Measurements from ENCODE around the gene MAGI2. TPM values are rescaled to one million over a fixed set of nuclear protein-coding genes. Genes with fewer than 3 reads are reported as not detected.

The MAGI2 gene
- 2.5 and 5.1 TPM in 2 replicates for total RNA-seq

DNA sequence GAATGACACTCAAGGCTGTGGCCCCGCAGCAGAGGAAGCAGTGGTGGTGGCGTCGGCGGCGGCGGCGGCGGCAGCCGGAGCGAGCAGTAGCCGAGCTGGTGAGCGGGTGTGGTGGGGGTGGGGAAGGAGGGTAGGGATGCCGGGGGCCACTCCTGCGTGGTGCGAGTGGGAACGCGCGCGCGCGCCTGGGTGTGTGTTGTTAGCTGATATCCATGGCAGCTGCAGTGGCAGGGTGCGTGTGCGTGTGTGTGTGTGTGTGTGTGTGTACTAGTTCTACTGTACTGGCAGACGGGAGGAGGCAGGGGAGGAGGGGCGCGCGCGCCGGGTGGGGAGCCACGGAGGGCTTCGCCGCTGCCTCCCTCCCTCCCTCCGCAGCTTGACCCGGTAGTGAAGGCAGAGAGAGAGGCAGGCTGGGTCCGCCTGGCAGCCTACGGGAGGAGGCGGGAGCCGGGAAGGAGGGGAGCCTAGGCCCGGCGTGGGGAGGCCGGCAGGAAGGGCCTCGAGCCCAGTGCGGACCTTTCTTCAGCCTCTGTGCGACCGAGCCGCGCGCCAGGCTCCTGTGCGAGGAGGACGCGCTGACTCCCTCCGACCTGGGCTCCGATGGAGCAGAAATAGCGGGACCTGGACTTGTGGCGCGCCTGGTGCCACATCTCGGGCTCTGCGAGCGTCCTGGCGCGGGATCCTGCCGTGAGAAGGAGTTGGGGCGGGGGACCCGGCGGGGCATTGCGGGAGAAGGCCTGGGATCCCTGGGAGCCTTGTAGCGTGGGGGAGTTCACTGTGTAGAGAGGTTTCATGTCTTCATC is at the start of gene MAGI2:
Gene MAGI2, minus strand, starts transcription at position 110 of the 803 bp plus-strand sequence. CDS start 347 bp downstream, outside the sequence.
- TF ChIP-seq, protein P1, sequence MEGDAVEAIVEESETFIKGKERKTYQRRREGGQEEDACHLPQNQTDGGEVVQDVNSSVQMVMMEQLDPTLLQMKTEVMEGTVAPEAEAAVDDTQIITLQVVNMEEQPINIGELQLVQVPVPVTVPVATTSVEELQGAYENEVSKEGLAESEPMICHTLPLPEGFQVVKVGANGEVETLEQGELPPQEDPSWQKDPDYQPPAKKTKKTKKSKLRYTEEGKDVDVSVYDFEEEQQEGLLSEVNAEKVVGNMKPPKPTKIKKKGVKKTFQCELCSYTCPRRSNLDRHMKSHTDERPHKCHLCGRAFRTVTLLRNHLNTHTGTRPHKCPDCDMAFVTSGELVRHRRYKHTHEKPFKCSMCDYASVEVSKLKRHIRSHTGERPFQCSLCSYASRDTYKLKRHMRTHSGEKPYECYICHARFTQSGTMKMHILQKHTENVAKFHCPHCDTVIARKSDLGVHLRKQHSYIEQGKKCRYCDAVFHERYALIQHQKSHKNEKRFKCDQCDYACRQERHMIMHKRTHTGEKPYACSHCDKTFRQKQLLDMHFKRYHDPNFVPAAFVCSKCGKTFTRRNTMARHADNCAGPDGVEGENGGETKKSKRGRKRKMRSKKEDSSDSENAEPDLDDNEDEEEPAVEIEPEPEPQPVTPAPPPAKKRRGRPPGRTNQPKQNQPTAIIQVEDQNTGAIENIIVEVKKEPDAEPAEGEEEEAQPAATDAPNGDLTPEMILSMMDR (IDR thresholded peaks at IDR 0.05; ENCODE audit: insufficient read depth, low read length, poor library complexity, severe bottlenecking), result no peak
- Histone ChIP-seq H3K27me3 (ENCODE audit: control insufficient read depth, insufficient read depth, low read length) (no peaks in the 10 kb centered on the region), H3K36me3 (ENCODE audit: control insufficient read depth, insufficient read depth, low read length) (no peaks in the 10 kb centered on the region), H3K4me3 (ENCODE audit: low read depth, low read length) (peak within 1 kb of the TSS; percentile 74)
- DNase-seq (ENCODE audit: low read depth), result no peak

DNA sequence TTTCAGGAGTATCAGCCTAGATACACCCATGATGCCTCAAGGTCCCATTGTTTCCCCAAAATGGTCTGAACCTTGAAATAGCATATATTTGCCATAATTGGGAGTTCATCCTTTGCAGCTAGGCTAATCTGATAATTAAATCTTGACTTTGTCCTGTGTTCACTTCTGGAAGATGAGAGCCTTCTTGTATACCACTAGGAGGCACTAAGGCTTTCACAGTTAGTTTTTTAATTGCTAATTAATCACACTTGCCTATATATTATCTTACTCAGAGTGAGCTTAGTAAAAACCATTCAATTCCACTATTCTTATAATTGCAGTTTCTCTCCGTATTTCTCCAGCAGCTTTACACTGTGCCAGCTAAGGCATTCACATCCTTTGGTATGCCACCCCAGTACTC is 48.7 kb upstream of the MAGI2 start:
- Histone ChIP-seq H3K27me3 (ENCODE audit: control insufficient read depth, insufficient read depth, low read length) (no peaks in the 10 kb centered on the region), H3K4me3 (ENCODE audit: low read depth, low read length) (no peak overlapping the region), H3K36me3 (ENCODE audit: control insufficient read depth, insufficient read depth, low read length) (no peaks in the 10 kb centered on the region)
- DNase-seq (ENCODE audit: low read depth), result no peak
- TF ChIP-seq, protein P1 (IDR thresholded peaks at IDR 0.05; ENCODE audit: insufficient read depth, low read length, poor library complexity, severe bottlenecking), result peak; percentile 7

DNA sequence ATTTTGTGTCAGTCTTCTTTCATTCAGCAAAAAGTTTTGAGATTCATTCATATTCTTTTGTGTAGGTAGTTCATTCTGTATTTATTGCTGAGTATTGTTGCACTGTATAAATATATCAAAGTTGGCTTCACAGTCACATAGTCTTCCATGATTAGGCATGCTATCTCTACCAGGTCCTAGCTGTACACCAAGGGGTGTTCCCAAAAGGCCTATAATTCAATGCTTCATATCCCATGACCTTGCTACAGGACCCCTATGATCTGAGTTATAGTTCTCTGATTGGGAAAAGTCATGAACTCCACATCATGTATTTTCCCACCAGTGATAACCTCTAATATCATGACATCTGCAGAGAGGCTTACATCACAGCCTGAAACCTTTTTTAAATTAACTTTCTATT is 47.3 kb upstream of the MAGI2 start:
- no peak overlapping the region for H3K4me3 ChIP-seq (ENCODE audit: low read depth, low read length)
- TF ChIP-seq, protein P1 (IDR thresholded peaks at IDR 0.05; ENCODE audit: insufficient read depth, low read length, poor library complexity, severe bottlenecking), result no peak
- no peaks in the 10 kb centered on the region for H3K27me3 ChIP-seq (ENCODE audit: control insufficient read depth, insufficient read depth, low read length)

DNA sequence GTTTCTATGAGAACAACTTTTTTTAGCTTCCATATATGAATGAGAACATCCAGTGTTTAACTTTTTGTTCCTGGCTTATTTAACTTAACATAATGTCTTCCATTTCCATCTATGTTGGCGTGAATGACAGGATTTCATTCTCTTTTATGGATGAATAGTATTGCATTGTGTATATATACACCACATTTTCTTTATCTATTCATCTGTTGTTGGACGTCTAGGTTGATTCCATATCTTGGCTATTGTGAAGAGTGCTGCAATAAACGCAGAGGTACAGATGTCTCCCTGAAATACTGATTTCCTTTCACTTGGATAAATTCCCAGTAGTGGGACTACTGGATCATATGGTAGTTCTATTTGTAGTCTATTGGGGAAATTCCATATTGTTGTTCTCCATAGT is 44.3 kb upstream of the MAGI2 start:
- DNase-seq (ENCODE audit: low read depth), result no peak
- TF ChIP-seq, protein P1 (IDR thresholded peaks at IDR 0.05; ENCODE audit: insufficient read depth, low read length, poor library complexity, severe bottlenecking), result no peak
- H3K27me3 ChIP-seq (ENCODE audit: control insufficient read depth, insufficient read depth, low read length), result no peaks in the 10 kb centered on the region
- H3K36me3 ChIP-seq (ENCODE audit: control insufficient read depth, insufficient read depth, low read length), result no peaks in the 10 kb centered on the region
- no peak overlapping the region for H3K4me3 ChIP-seq (ENCODE audit: low read depth, low read length)

More for the DNA sequence above, 47.3 kb upstream of the MAGI2 start:
- no peaks in the 10 kb centered on the region for H3K36me3 ChIP-seq (ENCODE audit: control insufficient read depth, insufficient read depth, low read length)
- no peak for DNase-seq (ENCODE audit: low read depth)

DNA sequence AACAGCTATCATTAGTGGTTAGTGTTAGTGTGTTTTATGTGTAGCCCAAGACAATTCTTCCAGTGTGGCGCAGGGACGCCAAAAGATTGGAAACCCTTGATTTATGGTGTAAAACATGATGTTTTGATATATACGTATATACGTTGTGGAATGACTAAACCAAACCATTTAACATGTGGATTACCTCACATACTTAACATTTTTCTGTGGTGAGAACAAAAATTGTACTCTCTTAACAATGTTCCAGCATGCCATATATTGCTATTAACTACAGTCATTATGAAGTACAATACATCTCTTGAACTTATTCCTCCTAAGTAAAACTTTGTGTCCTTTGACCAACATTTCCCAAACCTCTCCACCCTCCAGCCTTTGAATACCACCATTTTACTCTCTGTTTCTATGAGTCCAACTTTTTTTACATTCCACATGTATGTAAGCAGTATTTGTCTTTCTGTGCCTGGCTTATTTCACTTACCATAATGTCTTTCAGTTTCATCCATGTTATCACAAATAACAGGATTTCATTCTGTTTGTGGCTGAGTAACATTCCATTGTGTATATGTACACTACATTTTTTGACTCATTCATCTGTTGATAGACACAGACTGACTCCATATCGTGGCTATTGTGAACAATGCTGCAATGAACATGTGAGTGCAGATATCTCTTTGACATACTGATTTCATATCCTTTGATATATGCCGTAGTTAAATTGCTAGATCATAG is 42.2 kb upstream of the MAGI2 start:
- DNase-seq (ENCODE audit: low read depth), result no peak
- TF ChIP-seq, protein P1 (IDR thresholded peaks at IDR 0.05; ENCODE audit: insufficient read depth, low read length, poor library complexity, severe bottlenecking), result no peak
- H3K36me3 ChIP-seq (ENCODE audit: control insufficient read depth, insufficient read depth, low read length), result no peaks in the 10 kb centered on the region
- no peaks in the 10 kb centered on the region for H3K27me3 ChIP-seq (ENCODE audit: control insufficient read depth, insufficient read depth, low read length)
- H3K4me3 ChIP-seq (ENCODE audit: low read depth, low read length), result no peak overlapping the region

Data from kidney epithelial cell (primary cell).